Astrocyte (in vitro differentiated cells and primary cell): ENCODE measurements around the gene WDR20. TPM values are rescaled to one million over a fixed set of nuclear protein-coding genes. Genes with fewer than 3 reads are reported as not detected.

ENCODE experiments used
- DNase-seq: peaks from one replicate; pipeline ENCODE4 v3.0.0-alpha.2; 2010; ENCODE audit warnings: low read depth
- FAIRE-seq: peaks from 2 replicates; lab custom pipeline; 2011; peaks lifted over from hg19 to GRCh38; lab: Jason Lieb, UNC
- H2AFZ ChIP-seq: 2 replicates; pipeline ENCODE4 v1.6.0; 2012; ENCODE audit warnings: low read depth, low read length, inconsistent platforms
- H3K27ac ChIP-seq: 2 replicates; pipeline ENCODE4 v1.5.1; 2011; ENCODE audit warnings: low read depth, low read length, inconsistent platforms
- H3K27me3 ChIP-seq: 2 replicates; pipeline ENCODE4 v1.6.0; 2011; ENCODE audit warnings: low read length, inconsistent platforms; ENCODE audit not compliant: insufficient read depth
- H3K36me3 ChIP-seq: 2 replicates; pipeline ENCODE4 v1.5.1; 2011; ENCODE audit warnings: low read length, inconsistent platforms; ENCODE audit not compliant: insufficient read depth
- H3K4me1 ChIP-seq: 2 replicates; pipeline ENCODE4 v1.5.1; 2011; ENCODE audit warnings: low read length, inconsistent platforms; ENCODE audit not compliant: insufficient read depth
- H3K4me2 ChIP-seq: 2 replicates; pipeline ENCODE4 v1.6.0; 2012; ENCODE audit warnings: low read length, inconsistent platforms
- H3K4me3 ChIP-seq: 2 replicates; pipeline ENCODE4 v1.5.1; 2011; ENCODE audit warnings: low read depth, mild to moderate bottlenecking, low read length, inconsistent platforms; ENCODE audit not compliant: insufficient read depth
- H3K79me2 ChIP-seq: 2 replicates; pipeline ENCODE4 v1.6.0; 2012; ENCODE audit warnings: mild to moderate bottlenecking, low read length, inconsistent platforms; ENCODE audit not compliant: insufficient read depth
- H3K9ac ChIP-seq: 2 replicates; pipeline ENCODE4 v1.6.0; 2012; ENCODE audit warnings: mild to moderate bottlenecking, low read length, inconsistent platforms
- H3K9me3 ChIP-seq: 2 replicates; pipeline ENCODE4 v1.5.1; 2012; ENCODE audit warnings: low read depth, mild to moderate bottlenecking, low read length, inconsistent platforms; ENCODE audit not compliant: insufficient read depth
- H4K20me1 ChIP-seq: 2 replicates; pipeline ENCODE4 v1.6.0; 2012; ENCODE audit warnings: low read length, inconsistent platforms; ENCODE audit not compliant: insufficient read depth
- H3K27ac Mint-ChIP-seq: one replicate; pipeline ENCODE4 v1.8.0; 2021; ENCODE audit warnings: mild to moderate bottlenecking, mixed read lengths; ENCODE audit not compliant: unreplicated experiment
- H3K27me3 Mint-ChIP-seq: one replicate; pipeline ENCODE4 v1.8.0; 2021; ENCODE audit warnings: low read depth, mixed read lengths; ENCODE audit not compliant: unreplicated experiment
- H3K36me3 Mint-ChIP-seq: one replicate; pipeline ENCODE4 v1.8.0; 2021; ENCODE audit warnings: low read depth, mixed read lengths; ENCODE audit not compliant: unreplicated experiment
- H3K4me1 Mint-ChIP-seq: one replicate; pipeline ENCODE4 v1.8.0; 2021; ENCODE audit warnings: low read depth, mixed read lengths; ENCODE audit not compliant: unreplicated experiment
- H3K4me3 Mint-ChIP-seq: one replicate; pipeline ENCODE4 v1.8.0; 2021; ENCODE audit warnings: mild to moderate bottlenecking, moderate library complexity, mixed read lengths; ENCODE audit not compliant: unreplicated experiment
- H3K9me3 Mint-ChIP-seq: one replicate; pipeline ENCODE4 v1.8.0; 2021; ENCODE audit warnings: mild to moderate bottlenecking, mixed read lengths; ENCODE audit not compliant: unreplicated experiment
- EZH2 ChIP-seq: IDR thresholded peaks from 2 replicates; pipeline ENCODE4 v1.6.1; 2012; ENCODE audit warnings: mild to moderate bottlenecking, low read length, inconsistent platforms; ENCODE audit not compliant: insufficient read depth
- total RNA-seq: library from RNA; stranded (reverse); gene quantifications from 2 replicates; pipeline ENCODE4 v1.2.1, GENCODE V29; 2021
- TF ChIP-seq, protein P1 (sequence below): IDR thresholded peaks from 2 replicates; pipeline ENCODE4 v1.5.1; 2011; ENCODE audit warnings: low read depth, mild to moderate bottlenecking, inconsistent platforms, low read length, moderate library complexity; ENCODE audit not compliant: insufficient read depth

The WDR20 gene
- total RNA-seq, 1 donor from 2014 or later: 23.6 TPM

GRCh38 chr14:102213470-102213869 lies 73.8 kb downstream of the WDR20 start:
- H3K4me3 Mint-ChIP-seq: no peak overlapping the region
- Histone ChIP-seq H3K4me2 (no peak overlapping the region), H2AFZ (no peak overlapping the region), H3K36me3 (peaks cover 6% of the 10 kb centered on the region), H3K79me2 (peaks cover 38% of the 10 kb centered on the region), H3K9ac (no peak overlapping the region), H4K20me1 (peaks cover 16% of the 10 kb centered on the region), H3K9me3 (no peaks in the 10 kb centered on the region), H3K27ac (no peak overlapping the region), H3K4me1 (peaks cover 18% of the 10 kb centered on the region), H3K27me3 (no peaks in the 10 kb centered on the region), H3K4me3 (no peak overlapping the region)
- peaks cover 9% of the 10 kb centered on the region for H3K36me3 Mint-ChIP-seq
- FAIRE-seq: no peak
- peaks cover 10% of the 10 kb centered on the region for H3K4me1 Mint-ChIP-seq
- no peak for DNase-seq
- no peak overlapping the region for H3K27ac Mint-ChIP-seq
- no peaks in the 10 kb centered on the region for H3K9me3 Mint-ChIP-seq
- no peaks in the 10 kb centered on the region for H3K27me3 Mint-ChIP-seq
- TF ChIP-seq EZH2: no peak
- TF ChIP-seq, protein P1, sequence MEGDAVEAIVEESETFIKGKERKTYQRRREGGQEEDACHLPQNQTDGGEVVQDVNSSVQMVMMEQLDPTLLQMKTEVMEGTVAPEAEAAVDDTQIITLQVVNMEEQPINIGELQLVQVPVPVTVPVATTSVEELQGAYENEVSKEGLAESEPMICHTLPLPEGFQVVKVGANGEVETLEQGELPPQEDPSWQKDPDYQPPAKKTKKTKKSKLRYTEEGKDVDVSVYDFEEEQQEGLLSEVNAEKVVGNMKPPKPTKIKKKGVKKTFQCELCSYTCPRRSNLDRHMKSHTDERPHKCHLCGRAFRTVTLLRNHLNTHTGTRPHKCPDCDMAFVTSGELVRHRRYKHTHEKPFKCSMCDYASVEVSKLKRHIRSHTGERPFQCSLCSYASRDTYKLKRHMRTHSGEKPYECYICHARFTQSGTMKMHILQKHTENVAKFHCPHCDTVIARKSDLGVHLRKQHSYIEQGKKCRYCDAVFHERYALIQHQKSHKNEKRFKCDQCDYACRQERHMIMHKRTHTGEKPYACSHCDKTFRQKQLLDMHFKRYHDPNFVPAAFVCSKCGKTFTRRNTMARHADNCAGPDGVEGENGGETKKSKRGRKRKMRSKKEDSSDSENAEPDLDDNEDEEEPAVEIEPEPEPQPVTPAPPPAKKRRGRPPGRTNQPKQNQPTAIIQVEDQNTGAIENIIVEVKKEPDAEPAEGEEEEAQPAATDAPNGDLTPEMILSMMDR: no peak

- Mint-ChIP-seq H3K27ac (no peak overlapping the region), H3K36me3 (peaks cover 6% of the 10 kb centered on the region), H3K27me3 (no peaks in the 10 kb centered on the region), H3K9me3 (no peaks in the 10 kb centered on the region), H3K4me3 (no peak overlapping the region), H3K4me1 (peaks cover 10% of the 10 kb centered on the region)
- no peak for DNase-seq
- no peaks in the 10 kb centered on the region for H3K9me3 ChIP-seq
- H4K20me1 ChIP-seq: peaks cover 16% of the 10 kb centered on the region
- H3K79me2 ChIP-seq: peaks cover 43% of the 10 kb centered on the region
- no peak overlapping the region for H2AFZ ChIP-seq
- no peak overlapping the region for H3K4me2 ChIP-seq
- no peak overlapping the region for H3K4me3 ChIP-seq
- no peak overlapping the region for H3K27ac ChIP-seq
- TF ChIP-seq, protein P1: no peak
- no peak for TF ChIP-seq EZH2
- H3K36me3 ChIP-seq: peaks cover 6% of the 10 kb centered on the region
- H3K9ac ChIP-seq: no peak overlapping the region
- no peak for FAIRE-seq
- H3K27me3 ChIP-seq: no peaks in the 10 kb centered on the region
- H3K4me1 ChIP-seq: peaks cover 18% of the 10 kb centered on the region
Measured at GRCh38 chr14:102213984-102214658, 74.4 kb downstream of the WDR20 start.

DNA sequence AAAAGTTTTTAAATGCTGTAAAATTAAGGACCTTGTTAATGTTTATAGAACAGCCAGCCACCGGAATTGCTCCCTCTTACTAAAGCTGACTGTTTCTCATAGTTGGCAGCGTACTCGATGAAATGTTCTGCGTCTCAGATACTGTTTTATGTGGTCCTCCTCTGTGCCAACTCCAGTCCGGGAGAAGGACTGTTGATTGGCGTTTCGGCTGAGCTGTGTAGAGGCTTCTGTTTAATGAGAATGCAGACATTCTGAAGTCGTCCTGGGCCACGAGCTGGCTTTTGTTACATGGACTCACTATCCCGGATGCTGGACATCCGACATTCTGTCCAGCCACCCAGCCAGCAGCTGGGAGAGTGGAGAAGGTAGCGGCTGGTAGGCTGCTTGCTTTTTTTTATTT lies 75.4 kb downstream of the WDR20 start:
- Histone ChIP-seq H3K4me2 (peak overlapping the region; percentile 65), H3K79me2 (peaks cover 49% of the 10 kb centered on the region), H2AFZ (no peak overlapping the region), H3K4me3 (no peak overlapping the region), H3K4me1 (peaks cover 18% of the 10 kb centered on the region), H3K9me3 (no peaks in the 10 kb centered on the region), H3K36me3 (peaks cover 3% of the 10 kb centered on the region), H3K27ac (peak overlapping the region; percentile 47), H3K9ac (peak overlapping the region; percentile 34), H3K27me3 (no peaks in the 10 kb centered on the region), H4K20me1 (peaks cover 16% of the 10 kb centered on the region)
- Mint-ChIP-seq H3K27ac (no peak overlapping the region), H3K4me1 (peaks cover 10% of the 10 kb centered on the region), H3K27me3 (no peaks in the 10 kb centered on the region), H3K4me3 (no peak overlapping the region), H3K36me3 (peaks cover 3% of the 10 kb centered on the region), H3K9me3 (no peaks in the 10 kb centered on the region)
- FAIRE-seq (peak; percentile 83), DNase-seq (peak; percentile 82)
- no peak for TF ChIP-seq EZH2
- TF ChIP-seq, protein P1: no peak
